Erythroblast (primary cell): ENCODE data around the gene DGAT2.

ENCODE experiments used
- GATA1 ChIP-seq: IDR thresholded peaks from 2 replicates; pipeline ENCODE4 v1.6.1; 2011; ENCODE audit warnings: low read depth, mild to moderate bottlenecking, control low read depth, low read length, moderate library complexity
- POLR2A ChIP-seq: IDR thresholded peaks from 2 replicates; pipeline ENCODE4 v1.6.1; 2011; ENCODE audit warnings: mild to moderate bottlenecking, low read length

GRCh38 chr11:75762885-75763284 lies 5.7 kb upstream of the DGAT2 start:
- TF ChIP-seq POLR2A (no peak), GATA1 (no peak)
